RWPE2 (cell line): ENCODE results near the gene ITGA8.

Experiments used
- ATAC-seq: fragments of 200-7000 bp; cut with Tn5 transposase; 3 replicates; pipeline ENCODE4 v1.9.1; 2021; ENCODE audit warnings: low read depth
- DNase-seq: peaks from one replicate; pipeline ENCODE4 v3.0.0-alpha.2; 2020; ENCODE audit warnings: low spot score
- H3K27ac ChIP-seq: fragments of 450-650 bp; 2 replicates; pipeline ENCODE4 v1.5.1; 2017; ENCODE audit warnings: mild to moderate bottlenecking; ENCODE audit not compliant: poor library complexity, severe bottlenecking
- H3K27me3 ChIP-seq: fragments of 250-450 bp; sonication (Bioruptor Pico); 2 replicates; pipeline ENCODE4 v1.5.1; 2021; ENCODE audit warnings: mild to moderate bottlenecking, moderate library complexity; ENCODE audit not compliant: insufficient read depth, poor library complexity, severe bottlenecking
- H3K36me3 ChIP-seq: fragments of 250-450 bp; sonication (Bioruptor Pico); 2 replicates; pipeline ENCODE4 v1.5.1; 2020; ENCODE audit warnings: low read depth, mild to moderate bottlenecking, moderate library complexity
- H3K4me1 ChIP-seq: fragments of 250-450 bp; sonication (Bioruptor Pico); 2 replicates; pipeline ENCODE4 v1.5.1; 2021; ENCODE audit warnings: mild to moderate bottlenecking, moderate library complexity; ENCODE audit not compliant: insufficient read depth, poor library complexity, severe bottlenecking
- H3K4me3 ChIP-seq: fragments of 250-450 bp; sonication (Bioruptor Pico); 2 replicates; pipeline ENCODE4 v1.5.1; 2021; ENCODE audit warnings: mild to moderate bottlenecking, moderate library complexity; ENCODE audit not compliant: severe bottlenecking
- H3K9me3 ChIP-seq: fragments of 250-450 bp; sonication (Bioruptor Pico); 2 replicates; pipeline ENCODE4 v1.5.1; 2021; ENCODE audit warnings: mild to moderate bottlenecking, moderate library complexity; ENCODE audit not compliant: severe bottlenecking
- TF ChIP-seq, protein P1 (sequence below): fragments of 450-650 bp; IDR thresholded peaks from one replicate; pipeline ENCODE4 v1.5.1; 2017; ENCODE audit warnings: mild to moderate bottlenecking, moderate library complexity; ENCODE audit not compliant: poor library complexity, severe bottlenecking

Gene ITGA8

DNA sequence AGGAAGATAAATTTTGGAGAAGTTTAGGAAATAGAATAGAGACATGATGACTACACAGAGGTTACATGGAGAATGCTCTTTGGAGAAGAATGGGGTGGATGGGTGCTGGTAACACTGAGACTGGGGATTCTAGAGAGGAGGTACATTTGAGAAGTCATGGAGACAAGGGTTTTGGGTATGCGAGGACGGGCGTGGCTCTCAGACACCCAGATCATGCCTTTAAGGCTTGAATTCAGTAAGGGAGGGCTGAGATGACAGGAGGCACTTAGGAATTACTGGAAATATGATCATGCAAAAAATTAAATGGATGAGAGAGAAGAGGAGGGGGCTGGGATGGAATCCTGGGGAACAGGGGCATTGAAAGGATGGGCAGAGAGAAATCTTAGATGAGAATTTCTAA, 168.8 kb downstream of the ITGA8 start:
- DNase-seq, result no peak
- Histone ChIP-seq H3K36me3 (no peaks in the 10 kb centered on the region), H3K27ac (no peak overlapping the region), H3K4me3 (no peak overlapping the region), H3K4me1 (no peaks in the 10 kb centered on the region), H3K9me3 (no peaks in the 10 kb centered on the region), H3K27me3 (no peaks in the 10 kb centered on the region)
- ATAC-seq, result no peak
- TF ChIP-seq, protein P1, sequence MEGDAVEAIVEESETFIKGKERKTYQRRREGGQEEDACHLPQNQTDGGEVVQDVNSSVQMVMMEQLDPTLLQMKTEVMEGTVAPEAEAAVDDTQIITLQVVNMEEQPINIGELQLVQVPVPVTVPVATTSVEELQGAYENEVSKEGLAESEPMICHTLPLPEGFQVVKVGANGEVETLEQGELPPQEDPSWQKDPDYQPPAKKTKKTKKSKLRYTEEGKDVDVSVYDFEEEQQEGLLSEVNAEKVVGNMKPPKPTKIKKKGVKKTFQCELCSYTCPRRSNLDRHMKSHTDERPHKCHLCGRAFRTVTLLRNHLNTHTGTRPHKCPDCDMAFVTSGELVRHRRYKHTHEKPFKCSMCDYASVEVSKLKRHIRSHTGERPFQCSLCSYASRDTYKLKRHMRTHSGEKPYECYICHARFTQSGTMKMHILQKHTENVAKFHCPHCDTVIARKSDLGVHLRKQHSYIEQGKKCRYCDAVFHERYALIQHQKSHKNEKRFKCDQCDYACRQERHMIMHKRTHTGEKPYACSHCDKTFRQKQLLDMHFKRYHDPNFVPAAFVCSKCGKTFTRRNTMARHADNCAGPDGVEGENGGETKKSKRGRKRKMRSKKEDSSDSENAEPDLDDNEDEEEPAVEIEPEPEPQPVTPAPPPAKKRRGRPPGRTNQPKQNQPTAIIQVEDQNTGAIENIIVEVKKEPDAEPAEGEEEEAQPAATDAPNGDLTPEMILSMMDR, result no peak

DNA sequence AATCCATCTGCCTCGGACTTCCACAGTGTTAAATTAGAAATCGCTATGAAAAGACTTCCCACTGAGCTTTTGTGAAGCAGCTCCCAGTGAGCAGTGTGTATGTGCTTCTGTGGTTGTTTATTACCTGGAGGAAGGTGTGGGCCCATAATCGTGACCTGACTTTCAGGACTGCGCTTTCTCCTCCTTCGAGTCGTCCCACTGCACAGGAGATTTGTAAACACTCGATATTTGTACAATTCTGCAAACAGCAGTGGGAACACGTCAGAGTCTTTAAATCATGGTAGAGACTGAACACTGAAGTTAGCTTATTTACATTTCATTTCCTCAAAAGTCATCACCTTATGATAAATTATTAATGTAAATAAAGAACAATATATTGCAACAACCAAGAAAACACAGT, 171.4 kb downstream of the ITGA8 start:
- TF ChIP-seq, protein P1, result no peak
- Histone ChIP-seq H3K27ac (no peak overlapping the region), H3K36me3 (no peaks in the 10 kb centered on the region), H3K27me3 (no peaks in the 10 kb centered on the region), H3K4me3 (no peak overlapping the region), H3K4me1 (no peaks in the 10 kb centered on the region), H3K9me3 (no peaks in the 10 kb centered on the region)
- ATAC-seq, result no peak
- no peak for DNase-seq

DNA sequence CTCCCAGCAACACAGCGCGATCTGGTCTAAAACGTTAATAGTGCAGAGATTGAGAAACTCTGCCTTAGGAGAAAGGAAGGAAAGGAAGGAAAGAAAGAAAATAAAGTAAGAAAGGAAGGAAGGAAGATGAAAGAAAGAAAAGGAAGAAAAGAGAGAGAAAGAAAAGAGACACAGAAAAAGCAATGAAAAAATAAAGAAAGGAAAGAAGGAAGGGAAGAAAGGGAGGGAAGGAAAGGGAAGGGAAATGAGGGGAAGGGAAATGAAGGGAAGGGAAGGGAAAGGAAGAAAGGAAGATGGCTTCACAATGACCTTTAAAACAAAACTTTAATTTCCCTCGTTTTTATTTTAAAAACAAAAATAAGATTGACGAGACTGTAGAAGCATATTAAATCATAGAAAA, 173.1 kb downstream of the ITGA8 start:
- no peak overlapping the region for H3K27ac ChIP-seq
- H3K27me3 ChIP-seq, result no peaks in the 10 kb centered on the region
- no peak overlapping the region for H3K4me3 ChIP-seq
- ATAC-seq (no peak), DNase-seq (no peak)
- H3K4me1 ChIP-seq, result no peaks in the 10 kb centered on the region
- H3K36me3 ChIP-seq, result no peaks in the 10 kb centered on the region
- TF ChIP-seq, protein P1, result no peak
- H3K9me3 ChIP-seq, result no peaks in the 10 kb centered on the region

DNA sequence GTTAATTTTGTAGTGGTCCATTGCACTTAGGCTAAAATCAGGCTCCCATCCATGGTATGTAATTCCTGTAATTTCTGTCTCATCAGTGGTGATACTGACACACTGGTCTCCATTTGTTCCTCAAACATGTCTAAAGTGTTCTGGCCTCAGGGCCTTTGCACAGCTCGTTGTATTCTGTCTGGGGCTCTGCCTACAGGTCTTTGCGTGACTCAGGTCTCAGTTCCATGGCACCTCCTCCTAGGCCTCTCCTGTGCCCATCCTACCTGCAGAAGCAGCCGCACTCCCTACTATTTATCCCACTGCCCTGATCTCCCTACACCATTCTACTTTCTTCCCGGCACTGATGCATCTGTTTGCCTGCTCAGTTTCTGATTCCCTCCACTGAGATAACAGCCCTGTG, 173.8 kb downstream of the ITGA8 start:
- no peaks in the 10 kb centered on the region for H3K9me3 ChIP-seq
- H3K36me3 ChIP-seq, result no peaks in the 10 kb centered on the region
- H3K27me3 ChIP-seq, result no peaks in the 10 kb centered on the region
- no peak overlapping the region for H3K27ac ChIP-seq
- H3K4me3 ChIP-seq, result no peak overlapping the region
- TF ChIP-seq, protein P1, result no peak
- DNase-seq (no peak), ATAC-seq (no peak)
- no peaks in the 10 kb centered on the region for H3K4me1 ChIP-seq

DNA sequence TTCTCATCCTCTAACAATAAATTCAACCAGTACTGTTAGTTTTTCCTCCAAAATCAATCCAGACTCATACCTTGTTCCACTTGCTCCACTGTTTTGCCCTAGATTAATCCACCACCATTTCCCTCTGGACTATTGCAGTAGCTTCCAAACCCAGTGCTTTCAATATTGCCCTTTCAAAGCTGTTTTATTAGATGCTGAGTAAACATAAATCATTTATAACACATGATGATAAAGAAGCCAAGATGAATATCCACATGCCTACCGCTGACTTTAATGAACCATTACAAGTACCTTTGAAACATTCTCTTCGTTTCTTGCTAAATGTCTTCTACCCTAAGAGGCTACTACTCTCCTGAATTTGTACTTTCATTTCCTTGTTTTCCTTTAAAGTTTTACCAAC, 174.5 kb downstream of the ITGA8 start:
- no peaks in the 10 kb centered on the region for H3K27me3 ChIP-seq
- no peak overlapping the region for H3K27ac ChIP-seq
- H3K4me1 ChIP-seq, result no peaks in the 10 kb centered on the region
- no peak overlapping the region for H3K4me3 ChIP-seq
- TF ChIP-seq, protein P1, result no peak
- ATAC-seq (no peak), DNase-seq (no peak)
- no peaks in the 10 kb centered on the region for H3K9me3 ChIP-seq
- no peaks in the 10 kb centered on the region for H3K36me3 ChIP-seq
